ENCODE data around the gene PCGF1. TPM values are rescaled to one million over a fixed set of nuclear protein-coding genes. Genes with fewer than 3 reads are reported as not detected.

Gene PCGF1
- total and polyA plus RNA-seq, 9 of the 15 experiments (the other 6 are each of a cell fraction or from before 2014, with no cell fraction given): 20.3 to 45.7 (median 29.3) TPM

DNA sequence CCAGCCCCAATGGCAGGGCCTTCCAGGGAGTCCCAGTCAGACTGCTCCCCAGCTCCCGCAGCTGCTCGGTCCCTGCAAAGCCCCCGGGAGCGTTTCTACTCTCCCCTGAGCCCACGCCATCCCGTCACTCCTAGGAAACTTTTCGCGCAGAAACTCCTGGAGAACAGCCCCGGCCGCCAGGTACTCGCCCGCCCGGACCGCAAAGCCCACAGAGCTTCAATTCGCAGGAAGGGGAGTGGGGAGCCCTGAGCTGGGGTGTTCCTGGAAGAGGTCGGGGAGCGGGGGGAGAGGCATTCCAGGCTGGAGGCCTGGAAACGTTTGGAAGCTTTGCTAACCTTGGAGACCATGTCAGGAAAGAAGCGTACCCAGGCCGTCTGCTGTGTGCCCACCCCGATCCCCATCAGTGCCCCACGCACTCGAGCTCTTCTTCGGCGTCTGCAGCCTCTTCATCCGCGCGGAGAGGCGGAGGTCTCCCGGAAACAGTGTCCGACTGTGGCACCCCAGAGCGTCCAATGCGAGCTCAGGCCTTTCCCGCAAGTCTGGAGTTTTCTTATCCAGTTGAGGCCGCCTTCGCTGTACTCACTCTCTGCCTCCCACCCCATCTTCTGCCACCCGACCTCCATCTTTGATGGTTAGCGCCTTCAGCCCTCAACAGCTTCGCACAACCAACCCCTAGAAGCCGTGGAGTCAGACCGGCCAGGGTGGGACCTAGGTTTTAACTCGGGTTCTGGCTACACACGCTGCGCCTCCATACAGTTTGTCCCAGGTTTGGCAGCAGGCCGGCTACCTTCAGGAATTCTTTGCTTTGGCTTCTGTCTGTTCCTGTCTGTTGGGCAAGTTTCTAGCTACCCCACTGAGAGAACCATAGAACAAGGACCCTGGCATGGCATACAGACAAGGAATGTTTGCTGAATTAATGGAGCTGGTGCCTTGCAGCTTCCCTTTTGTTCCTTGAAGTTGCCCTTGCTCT, 3.7 kb downstream of the PCGF1 start (continued):
- TF ChIP-seq MNT (conservative IDR thresholded peaks at IDR 0.05) (0 out of 4 replicates have a peak, but pooled peaks of 1 of the 2 experiments have one; percentile 4), GTF2E2 (tag; IDR thresholded peaks at IDR 0.05) (peak; percentile 55), ESRRA (IDR thresholded peaks at IDR 0.05; ENCODE audit: borderline replicate concordance, low read depth) (no peak), PHTF2 (CRISPR knock-in tag; IDR thresholded peaks at IDR 0.05) (no peak), TBP (optimal IDR thresholded peaks at IDR 0.05; ENCODE audit: low read depth, low read length) (no peak), HDAC8 (tag; IDR thresholded peaks at IDR 0.05) (no peak), ZNF316 (IDR thresholded peaks at IDR 0.05) (no peak), TFAM (CRISPR knock-in tag; conservative IDR thresholded peaks at IDR 0.05) (no peak), BRF1 (IDR thresholded peaks at IDR 0.05; ENCODE audit: borderline replicate concordance, extremely low read depth, insufficient read length) (no peak), ZNF224 (CRISPR knock-in tag; IDR thresholded peaks at IDR 0.05) (no peak), ZNF444 (CRISPR knock-in tag; IDR thresholded peaks at IDR 0.05) (no peak), ZNF75A (CRISPR knock-in tag; IDR thresholded peaks at IDR 0.05) (no peak), ZNF696 (CRISPR knock-in tag; conservative IDR thresholded peaks at IDR 0.05) (no peak), ZNF395 (CRISPR knock-in tag; IDR thresholded peaks at IDR 0.05) (no peak), ZNF232 (CRISPR knock-in tag; IDR thresholded peaks at IDR 0.05) (no peak), ZHX1 (conservative IDR thresholded peaks at IDR 0.05; ENCODE audit: low read length) (no peak)
- TF ChIP-seq, protein P1, sequence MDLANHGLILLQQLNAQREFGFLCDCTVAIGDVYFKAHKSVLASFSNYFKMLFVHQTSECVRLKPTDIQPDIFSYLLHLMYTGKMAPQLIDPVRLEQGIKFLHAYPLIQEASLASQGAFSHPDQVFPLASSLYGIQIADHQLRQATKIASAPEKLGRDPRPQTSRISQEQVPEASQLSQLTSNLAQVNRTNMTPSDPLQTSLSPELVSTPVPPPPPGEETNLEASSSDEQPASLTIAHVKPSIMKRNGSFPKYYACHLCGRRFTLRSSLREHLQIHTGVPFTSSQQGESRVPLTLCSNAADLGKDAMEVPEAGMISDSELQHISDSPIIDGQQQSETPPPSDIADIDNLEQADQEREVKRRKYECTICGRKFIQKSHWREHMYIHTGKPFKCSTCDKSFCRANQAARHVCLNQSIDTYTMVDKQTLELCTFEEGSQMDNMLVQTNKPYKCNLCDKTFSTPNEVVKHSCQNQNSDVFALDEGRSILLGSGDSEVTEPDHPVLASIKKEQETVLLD (IDR thresholded peaks at IDR 0.05): no peak
- TF ChIP-seq, protein P2, sequence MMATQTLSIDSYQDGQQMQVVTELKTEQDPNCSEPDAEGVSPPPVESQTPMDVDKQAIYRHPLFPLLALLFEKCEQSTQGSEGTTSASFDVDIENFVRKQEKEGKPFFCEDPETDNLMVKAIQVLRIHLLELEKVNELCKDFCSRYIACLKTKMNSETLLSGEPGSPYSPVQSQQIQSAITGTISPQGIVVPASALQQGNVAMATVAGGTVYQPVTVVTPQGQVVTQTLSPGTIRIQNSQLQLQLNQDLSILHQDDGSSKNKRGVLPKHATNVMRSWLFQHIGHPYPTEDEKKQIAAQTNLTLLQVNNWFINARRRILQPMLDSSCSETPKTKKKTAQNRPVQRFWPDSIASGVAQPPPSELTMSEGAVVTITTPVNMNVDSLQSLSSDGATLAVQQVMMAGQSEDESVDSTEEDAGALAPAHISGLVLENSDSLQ (IDR thresholded peaks at IDR 0.05): peak; percentile 3

All from K562 (cell line).